Ovary (tissue), 3 donors: Measurements from ENCODE around the gene OTUD4.

Source experiments
- POLR2A ChIP-seq: fragments of 450-650 bp; IDR thresholded peaks from one replicate; pipeline ENCODE4 v1.6.1; 2017; ENCODE audit warnings: antibody characterized with exemption, mild to moderate bottlenecking, moderate library complexity
- TF ChIP-seq, protein P1 (sequence below), 3 donors: fragments of 450-650 bp in 2 of 3; fragments of 200-600 bp in 1 of 3; IDR thresholded peaks; one replicate each; pipeline versions ENCODE4 v1.5.1 to v1.8.0; 2016 to 2022; ENCODE audit warnings: antibody characterized with exemption in 3 of 3, mild to moderate bottlenecking in 1 of 3
- donor health status: DM: no; HTN: no; CAD: no.

GRCh38 chr4:145101091-145101490 is 79.3 kb downstream of the OTUD4 start:
- TF ChIP-seq, protein P1, sequence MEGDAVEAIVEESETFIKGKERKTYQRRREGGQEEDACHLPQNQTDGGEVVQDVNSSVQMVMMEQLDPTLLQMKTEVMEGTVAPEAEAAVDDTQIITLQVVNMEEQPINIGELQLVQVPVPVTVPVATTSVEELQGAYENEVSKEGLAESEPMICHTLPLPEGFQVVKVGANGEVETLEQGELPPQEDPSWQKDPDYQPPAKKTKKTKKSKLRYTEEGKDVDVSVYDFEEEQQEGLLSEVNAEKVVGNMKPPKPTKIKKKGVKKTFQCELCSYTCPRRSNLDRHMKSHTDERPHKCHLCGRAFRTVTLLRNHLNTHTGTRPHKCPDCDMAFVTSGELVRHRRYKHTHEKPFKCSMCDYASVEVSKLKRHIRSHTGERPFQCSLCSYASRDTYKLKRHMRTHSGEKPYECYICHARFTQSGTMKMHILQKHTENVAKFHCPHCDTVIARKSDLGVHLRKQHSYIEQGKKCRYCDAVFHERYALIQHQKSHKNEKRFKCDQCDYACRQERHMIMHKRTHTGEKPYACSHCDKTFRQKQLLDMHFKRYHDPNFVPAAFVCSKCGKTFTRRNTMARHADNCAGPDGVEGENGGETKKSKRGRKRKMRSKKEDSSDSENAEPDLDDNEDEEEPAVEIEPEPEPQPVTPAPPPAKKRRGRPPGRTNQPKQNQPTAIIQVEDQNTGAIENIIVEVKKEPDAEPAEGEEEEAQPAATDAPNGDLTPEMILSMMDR (IDR thresholded peaks at IDR 0.05), result no peak
- no peak for TF ChIP-seq POLR2A
